Measurements from ENCODE around the gene TAF1.
"Not testable (repeated sequence)": the region's sequence is repeated elsewhere in the genome, so short reads cannot be mapped to it uniquely, and the experiment has no call there.

TAF1 gene

DNA sequence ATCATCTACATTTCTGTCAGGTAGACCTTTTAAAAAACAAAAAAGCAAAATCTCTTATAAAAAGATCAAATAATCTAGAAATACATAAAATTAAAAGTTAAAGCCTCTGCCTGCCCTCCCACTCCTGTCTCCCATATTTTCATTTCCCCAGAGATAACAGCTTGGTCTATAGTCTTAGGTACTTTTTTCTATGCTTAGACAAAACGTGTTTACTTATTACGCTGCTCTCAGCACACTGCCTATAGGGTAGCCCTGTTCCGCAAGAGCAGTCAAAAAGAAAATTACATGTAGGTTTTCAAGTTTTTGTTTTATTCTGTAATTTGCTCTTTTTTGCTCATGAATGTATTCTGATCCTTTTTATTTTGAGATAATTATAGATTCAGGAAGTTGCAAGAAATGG is 73.3 kb downstream of the TAF1 start:
- H4K5ac ChIP-seq (ENCODE audit: low read length) = no peak overlapping the region
- DNase-seq = no peak

DNA sequence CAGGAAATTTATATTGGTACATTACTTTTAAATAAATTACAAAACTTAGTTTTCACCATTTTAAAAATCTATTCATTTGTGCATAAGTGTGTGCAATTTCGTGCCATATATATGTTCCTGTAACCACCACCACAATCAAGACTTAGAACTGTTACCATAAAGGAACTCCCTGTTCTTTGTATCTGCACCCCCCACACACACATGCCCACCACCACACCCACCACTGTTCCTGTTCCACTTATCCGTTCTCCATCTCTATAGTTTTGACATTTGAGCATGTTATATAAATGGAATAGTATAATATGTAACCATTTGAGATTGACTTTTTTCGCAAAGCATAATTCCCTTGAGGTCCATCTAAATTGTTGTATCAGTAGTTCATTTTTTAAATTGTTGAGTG is 73.7 kb downstream of the TAF1 start:
- no peak overlapping the region for H3K56ac ChIP-seq (ENCODE audit: low read length)
- H4K5ac ChIP-seq (ENCODE audit: low read length) = no peak overlapping the region
- no peak overlapping the region for H3K4me3 ChIP-seq (ENCODE audit: low read length)
- no peak overlapping the region for H3K9ac ChIP-seq (ENCODE audit: low read length)
- H3K4ac ChIP-seq (ENCODE audit: low read depth, low read length) = no peak overlapping the region
- H2BK5ac ChIP-seq (ENCODE audit: low read length) = no peak overlapping the region
- H4K8ac ChIP-seq (ENCODE audit: low read depth, low read length) = no peak overlapping the region
- H3K23ac ChIP-seq (ENCODE audit: low read length) = no peak overlapping the region
- H2BK120ac ChIP-seq (ENCODE audit: low read depth, low read length) = no peak overlapping the region
- H2BK15ac ChIP-seq (replicated peaks; ENCODE audit: low read depth) = no peak overlapping the region
- H2AK5ac ChIP-seq (ENCODE audit: low read length) = no peak overlapping the region
- no peaks in the 10 kb centered on the region for H3K4me1 ChIP-seq (ENCODE audit: control insufficient read depth, low read depth, low read length)
- no peak overlapping the region for H3K18ac ChIP-seq (ENCODE audit: low read length)
- H3K79me1 ChIP-seq (ENCODE audit: low read length) = no peaks in the 10 kb centered on the region
- DNase-seq = no peak
- H3K4me2 ChIP-seq (ENCODE audit: low read length) = no peak overlapping the region
- H3K36me3 ChIP-seq (ENCODE audit: control insufficient read depth, insufficient read depth, low read length) = no peaks in the 10 kb centered on the region
- no peak overlapping the region for H3K27ac ChIP-seq (ENCODE audit: low read depth, low read length)
- WGBS (ENCODE audit: extremely low coverage, insufficient coverage, low lambda C conversion rate) = no CpG with 5 or more reads among the region's 3 CpGs
- no peaks in the 10 kb centered on the region for H3K79me2 ChIP-seq (ENCODE audit: control insufficient read depth, insufficient read depth, low read length)
- H3K27me3 ChIP-seq (ENCODE audit: insufficient read depth, low read length, poor library complexity) = no peaks in the 10 kb centered on the region

More for the DNA sequence above, 73.3 kb downstream of the TAF1 start:
- Histone ChIP-seq H3K4me1 (ENCODE audit: control insufficient read depth, low read depth, low read length) (no peaks in the 10 kb centered on the region), H2BK5ac (ENCODE audit: low read length) (no peak overlapping the region), H2BK15ac (replicated peaks; ENCODE audit: low read depth) (no peak overlapping the region), H2BK120ac (ENCODE audit: low read depth, low read length) (no peak overlapping the region), H3K4ac (ENCODE audit: low read depth, low read length) (no peak overlapping the region), H3K23ac (ENCODE audit: low read length) (no peak overlapping the region), H3K56ac (ENCODE audit: low read length) (no peak overlapping the region), H3K36me3 (ENCODE audit: control insufficient read depth, insufficient read depth, low read length) (no peaks in the 10 kb centered on the region), H3K4me3 (ENCODE audit: low read length) (no peak overlapping the region), H3K27ac (ENCODE audit: low read depth, low read length) (no peak overlapping the region), H3K18ac (ENCODE audit: low read length) (no peak overlapping the region), H3K27me3 (ENCODE audit: insufficient read depth, low read length, poor library complexity) (no peaks in the 10 kb centered on the region), H3K79me2 (ENCODE audit: control insufficient read depth, insufficient read depth, low read length) (no peaks in the 10 kb centered on the region), H3K9ac (ENCODE audit: low read length) (no peak overlapping the region), H4K8ac (ENCODE audit: low read depth, low read length) (no peak overlapping the region), H3K4me2 (ENCODE audit: low read length) (no peak overlapping the region), H3K79me1 (ENCODE audit: low read length) (no peaks in the 10 kb centered on the region), H2AK5ac (ENCODE audit: low read length) (no peak overlapping the region)
- no CpG with 5 or more reads among the region's 3 CpGs for WGBS (ENCODE audit: extremely low coverage, insufficient coverage, low lambda C conversion rate)

DNA sequence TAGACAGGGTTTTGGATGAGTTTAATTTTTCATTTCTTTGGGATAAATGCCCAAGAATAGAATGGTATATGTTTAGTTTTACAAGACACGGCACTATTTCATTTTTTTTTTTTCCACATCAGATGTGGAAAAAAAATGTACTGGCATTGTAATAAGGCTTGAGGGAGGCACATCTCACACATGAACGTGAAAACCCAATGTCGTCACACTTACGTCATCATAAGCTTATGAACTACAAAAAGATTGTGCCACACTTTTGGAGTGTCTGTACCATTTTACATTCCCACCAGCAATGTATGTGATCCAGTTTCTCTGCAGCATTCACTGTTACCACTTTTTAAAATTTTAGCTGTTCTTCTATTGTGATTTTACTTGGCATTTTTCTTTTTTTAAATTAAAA is 74.2 kb downstream of the TAF1 start:
- no peaks in the 10 kb centered on the region for H3K79me1 ChIP-seq (ENCODE audit: low read length)
- no peak overlapping the region for H4K5ac ChIP-seq (ENCODE audit: low read length)
- no peak overlapping the region for H2BK120ac ChIP-seq (ENCODE audit: low read depth, low read length)
- no CpG with 5 or more reads among the region's 4 CpGs for WGBS (ENCODE audit: extremely low coverage, insufficient coverage, low lambda C conversion rate)
- no peak overlapping the region for H4K8ac ChIP-seq (ENCODE audit: low read depth, low read length)
- H3K9ac ChIP-seq (ENCODE audit: low read length) = no peak overlapping the region
- no peak overlapping the region for H2BK5ac ChIP-seq (ENCODE audit: low read length)
- H3K27ac ChIP-seq (ENCODE audit: low read depth, low read length) = no peak overlapping the region
- no peaks in the 10 kb centered on the region for H3K4me1 ChIP-seq (ENCODE audit: control insufficient read depth, low read depth, low read length)
- H3K4me3 ChIP-seq (ENCODE audit: low read length) = no peak overlapping the region
- H2BK15ac ChIP-seq (replicated peaks; ENCODE audit: low read depth) = no peak overlapping the region
- H3K23ac ChIP-seq (ENCODE audit: low read length) = no peak overlapping the region
- H3K36me3 ChIP-seq (ENCODE audit: control insufficient read depth, insufficient read depth, low read length) = no peaks in the 10 kb centered on the region
- H3K79me2 ChIP-seq (ENCODE audit: control insufficient read depth, insufficient read depth, low read length) = no peaks in the 10 kb centered on the region
- no peak for DNase-seq
- no peak overlapping the region for H3K18ac ChIP-seq (ENCODE audit: low read length)
- no peaks in the 10 kb centered on the region for H3K27me3 ChIP-seq (ENCODE audit: insufficient read depth, low read length, poor library complexity)
- no peak overlapping the region for H3K4me2 ChIP-seq (ENCODE audit: low read length)
- no peak overlapping the region for H3K4ac ChIP-seq (ENCODE audit: low read depth, low read length)
- no peak overlapping the region for H2AK5ac ChIP-seq (ENCODE audit: low read length)
- H3K56ac ChIP-seq (ENCODE audit: low read length) = no peak overlapping the region

DNA sequence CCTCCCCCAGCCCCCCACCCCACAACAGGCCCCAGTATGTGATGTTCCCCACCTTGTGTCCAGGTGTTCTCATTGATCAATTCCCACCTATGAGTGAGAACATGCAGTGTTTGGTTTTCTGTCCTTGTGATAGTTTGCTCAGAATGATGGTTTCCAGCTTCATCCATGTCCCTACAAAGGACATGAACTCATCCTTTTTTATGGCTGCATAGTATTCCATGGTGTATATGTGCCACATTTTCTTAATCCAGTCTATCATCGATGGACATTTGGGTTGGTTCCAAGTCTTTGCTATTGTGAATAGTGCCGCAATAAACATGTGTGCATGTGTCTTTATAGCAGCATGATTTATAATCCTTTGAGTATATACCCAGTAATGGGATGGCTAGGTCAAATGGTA is 75.7 kb downstream of the TAF1 start:
- not testable (repeated sequence) for H3K79me1 ChIP-seq (ENCODE audit: low read length); DNase-seq; H4K8ac ChIP-seq (ENCODE audit: low read depth, low read length); H3K4me1 ChIP-seq (ENCODE audit: control insufficient read depth, low read depth, low read length); H2BK5ac ChIP-seq (ENCODE audit: low read length); H3K23ac ChIP-seq (ENCODE audit: low read length); H2BK120ac ChIP-seq (ENCODE audit: low read depth, low read length); H3K56ac ChIP-seq (ENCODE audit: low read length); H2BK15ac ChIP-seq (replicated peaks; ENCODE audit: low read depth); H3K36me3 ChIP-seq (ENCODE audit: control insufficient read depth, insufficient read depth, low read length); H3K18ac ChIP-seq (ENCODE audit: low read length); H3K79me2 ChIP-seq (ENCODE audit: control insufficient read depth, insufficient read depth, low read length); H2AK5ac ChIP-seq (ENCODE audit: low read length); H3K9ac ChIP-seq (ENCODE audit: low read length); H3K4me2 ChIP-seq (ENCODE audit: low read length); H3K4ac ChIP-seq (ENCODE audit: low read depth, low read length); H3K4me3 ChIP-seq (ENCODE audit: low read length); H3K27ac ChIP-seq (ENCODE audit: low read depth, low read length); H4K5ac ChIP-seq (ENCODE audit: low read length); H3K27me3 ChIP-seq (ENCODE audit: insufficient read depth, low read length, poor library complexity)
- no CpG with 5 or more reads among the region's 2 CpGs for WGBS (ENCODE audit: extremely low coverage, insufficient coverage, low lambda C conversion rate)

DNA sequence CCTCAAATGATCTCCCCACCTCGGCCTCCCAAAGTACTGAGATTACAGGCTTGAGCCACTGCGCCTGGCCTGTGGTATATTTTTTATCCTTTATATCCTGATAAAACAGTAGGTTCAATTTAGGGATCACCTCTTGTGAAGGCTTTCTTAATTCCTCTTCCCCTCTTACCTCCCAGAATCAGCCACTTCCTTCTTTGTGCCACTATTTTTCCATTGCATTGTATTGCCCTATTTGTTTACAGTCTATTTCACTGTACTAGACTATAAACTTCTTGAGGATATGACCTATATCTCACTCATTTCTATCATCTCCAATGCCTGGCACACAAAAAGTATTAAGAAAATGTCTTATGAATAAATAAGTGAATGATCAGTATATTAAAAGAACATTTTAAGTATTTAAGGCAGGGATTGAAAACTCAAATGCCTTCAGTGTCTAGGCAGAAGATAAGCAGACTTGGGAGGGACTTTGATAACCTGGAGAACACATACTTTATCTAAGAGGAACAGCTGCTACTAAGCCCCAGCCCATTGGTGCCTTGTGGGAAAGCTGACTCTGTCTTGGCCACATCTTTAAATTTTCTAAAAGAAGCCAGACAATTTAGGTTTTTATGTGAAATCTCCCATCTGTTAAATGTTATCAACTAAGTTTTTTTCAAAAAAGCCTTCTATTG is 84.4 kb downstream of the TAF1 start:
- H2AK5ac ChIP-seq (ENCODE audit: low read length) = no peak overlapping the region
- H3K4me3 ChIP-seq (ENCODE audit: low read length) = no peak overlapping the region
- DNase-seq = no peak
- H2BK120ac ChIP-seq (ENCODE audit: low read depth, low read length) = no peak overlapping the region
- no peak overlapping the region for H4K8ac ChIP-seq (ENCODE audit: low read depth, low read length)
- H3K56ac ChIP-seq (ENCODE audit: low read length) = no peak overlapping the region
- H3K18ac ChIP-seq (ENCODE audit: low read length) = no peak overlapping the region
- no peak overlapping the region for H4K5ac ChIP-seq (ENCODE audit: low read length)
- WGBS (ENCODE audit: extremely low coverage, insufficient coverage, low lambda C conversion rate) = no CpG with 5 or more reads among the region's 2 CpGs
- no peak overlapping the region for H3K4ac ChIP-seq (ENCODE audit: low read depth, low read length)
- H2BK5ac ChIP-seq (ENCODE audit: low read length) = no peak overlapping the region
- H2BK15ac ChIP-seq (replicated peaks; ENCODE audit: low read depth) = no peak overlapping the region
- H3K9ac ChIP-seq (ENCODE audit: low read length) = no peak overlapping the region
- no peaks in the 10 kb centered on the region for H3K79me2 ChIP-seq (ENCODE audit: control insufficient read depth, insufficient read depth, low read length)
- no peaks in the 10 kb centered on the region for H3K4me1 ChIP-seq (ENCODE audit: control insufficient read depth, low read depth, low read length)
- H3K4me2 ChIP-seq (ENCODE audit: low read length) = no peak overlapping the region
- no peaks in the 10 kb centered on the region for H3K79me1 ChIP-seq (ENCODE audit: low read length)
- H3K23ac ChIP-seq (ENCODE audit: low read length) = no peak overlapping the region
- no peak overlapping the region for H3K27ac ChIP-seq (ENCODE audit: low read depth, low read length)
- no peaks in the 10 kb centered on the region for H3K27me3 ChIP-seq (ENCODE audit: insufficient read depth, low read length, poor library complexity)
- H3K36me3 ChIP-seq (ENCODE audit: control insufficient read depth, insufficient read depth, low read length) = no peaks in the 10 kb centered on the region

DNA sequence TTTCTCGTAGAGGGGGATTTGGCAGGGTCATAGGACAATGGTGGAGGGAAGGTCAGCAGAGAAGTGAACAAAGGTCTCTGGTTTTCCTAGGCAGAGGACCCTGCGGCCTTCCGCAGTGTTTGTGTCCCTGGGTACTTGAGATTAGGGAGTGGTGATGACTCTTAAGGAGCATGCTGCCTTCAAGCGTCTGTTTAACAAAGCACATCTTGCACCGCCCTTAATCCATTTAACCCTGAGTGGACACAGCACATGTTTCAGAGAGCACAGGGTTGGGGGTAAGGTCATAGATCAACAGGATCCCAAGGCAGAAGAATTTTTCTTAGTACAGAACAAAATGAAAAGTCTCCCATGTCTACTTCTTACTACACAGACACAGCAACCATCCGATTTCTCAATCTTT is 85.4 kb downstream of the TAF1 start:
- not testable (repeated sequence) for H2AK5ac ChIP-seq (ENCODE audit: low read length); H2BK15ac ChIP-seq (replicated peaks; ENCODE audit: low read depth); H3K9ac ChIP-seq (ENCODE audit: low read length); H3K4me3 ChIP-seq (ENCODE audit: low read length); H3K27ac ChIP-seq (ENCODE audit: low read depth, low read length); H2BK120ac ChIP-seq (ENCODE audit: low read depth, low read length); H3K36me3 ChIP-seq (ENCODE audit: control insufficient read depth, insufficient read depth, low read length); H3K56ac ChIP-seq (ENCODE audit: low read length); H3K4me2 ChIP-seq (ENCODE audit: low read length); DNase-seq; H3K4me1 ChIP-seq (ENCODE audit: control insufficient read depth, low read depth, low read length); H4K5ac ChIP-seq (ENCODE audit: low read length); H3K79me1 ChIP-seq (ENCODE audit: low read length); H3K23ac ChIP-seq (ENCODE audit: low read length); H3K27me3 ChIP-seq (ENCODE audit: insufficient read depth, low read length, poor library complexity); H3K79me2 ChIP-seq (ENCODE audit: control insufficient read depth, insufficient read depth, low read length); H4K8ac ChIP-seq (ENCODE audit: low read depth, low read length); H3K18ac ChIP-seq (ENCODE audit: low read length); H2BK5ac ChIP-seq (ENCODE audit: low read length); H3K4ac ChIP-seq (ENCODE audit: low read depth, low read length)
- WGBS (ENCODE audit: extremely low coverage, insufficient coverage, low lambda C conversion rate) = no CpG with 5 or more reads among the region's 6 CpGs

Data from mesendoderm (in vitro differentiated cells).